ENCODE data around the gene P2RX1. TPM values are rescaled to one million over a fixed set of nuclear protein-coding genes. Genes with fewer than 3 reads are reported as not detected.

P2RX1 gene
- 0.05 TPM in 1 of 5 replicates, not detected in the others for total RNA-seq (2022; extraction: Qiagen RNA extraction; ENCODE audit: low read depth)

DNA sequence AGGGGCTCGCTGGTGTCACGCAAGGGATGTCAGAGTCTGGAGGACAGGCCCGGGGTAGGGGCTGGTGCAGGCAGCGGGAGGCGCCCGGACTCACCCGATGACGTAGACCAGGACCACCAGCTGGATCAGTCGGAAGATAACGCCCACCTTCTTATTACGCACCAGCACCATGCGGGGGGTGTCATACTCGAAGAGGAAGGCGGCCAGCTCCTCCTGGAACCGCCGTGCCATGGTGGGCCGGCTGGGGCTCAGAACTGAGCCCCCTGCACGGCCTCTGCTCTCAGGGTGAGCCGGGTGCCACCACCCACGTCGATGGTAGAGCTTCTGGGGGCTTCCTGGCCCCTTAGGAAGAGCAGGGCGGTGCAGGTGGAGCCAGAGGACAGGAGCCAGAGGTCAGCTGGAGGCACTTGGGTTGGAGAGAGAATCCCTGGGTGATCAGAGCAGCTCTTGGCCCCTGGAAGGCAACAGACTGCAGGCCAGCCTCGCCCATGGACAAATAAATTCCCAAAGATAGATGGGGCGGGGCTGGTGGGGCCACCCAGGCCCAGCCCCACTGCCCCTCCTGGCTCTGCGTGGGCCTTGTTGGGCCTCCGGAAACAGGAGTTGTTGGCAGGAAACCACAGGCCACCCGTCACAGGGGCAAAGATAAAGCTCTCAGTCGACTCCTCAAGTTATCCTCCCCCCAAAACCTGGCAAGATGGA lies at the start of gene P2RX1:
Gene P2RX1, minus strand, starts transcription at position 471 of the 702 bp plus-strand sequence. Its CDS starts 240 bp downstream, at position 231.

DNA sequence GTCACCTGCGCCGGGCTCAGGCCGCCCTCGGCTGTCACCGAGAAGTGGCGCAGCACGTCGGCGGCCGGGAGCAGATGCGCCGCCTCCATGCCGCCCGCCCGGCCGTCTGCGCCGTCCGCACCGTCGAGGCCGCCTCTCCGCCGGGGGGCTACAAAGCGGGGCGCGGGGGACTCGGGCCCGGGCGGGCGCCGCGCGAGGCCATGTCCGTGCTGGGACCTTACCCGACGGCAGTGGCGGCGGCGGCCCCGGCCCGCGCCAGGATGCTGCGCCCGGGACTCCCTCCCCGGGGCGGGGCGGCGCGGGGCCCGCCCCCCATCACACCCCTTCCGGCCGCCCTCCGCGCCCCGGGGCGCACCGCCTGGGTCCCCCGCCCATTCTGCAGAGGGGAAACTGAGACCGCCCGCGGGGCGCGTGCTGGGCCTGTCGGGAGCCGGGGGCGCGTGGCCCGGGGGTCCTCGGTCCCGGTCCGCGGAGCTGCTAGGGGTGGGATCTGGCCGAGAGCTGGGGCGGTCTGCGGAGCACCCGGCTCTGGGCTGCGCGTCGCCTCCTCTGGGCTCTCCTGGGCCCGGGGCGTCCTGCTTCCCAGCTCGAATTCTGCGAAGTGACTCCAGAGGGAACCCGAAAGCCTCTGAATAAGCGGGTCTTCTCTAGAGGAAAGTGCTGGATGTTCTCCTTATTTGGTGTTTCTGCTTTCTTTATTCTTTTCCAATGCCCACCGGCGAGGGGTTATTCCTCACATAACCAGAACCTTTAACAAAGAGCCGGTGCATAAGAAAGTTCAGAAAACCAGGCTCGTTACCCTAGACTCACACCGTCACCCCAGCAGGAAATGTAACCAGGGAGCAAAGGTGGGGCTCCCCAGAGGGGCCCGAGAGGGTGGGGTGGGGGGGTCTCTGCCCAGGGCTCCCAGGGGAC lies 48.2 kb upstream of the P2RX1 start, which contains the start of gene ATP2A3:
Gene ATP2A3, minus strand, starts transcription at position 235 of the 915 bp plus-strand sequence. Its CDS starts 146 bp downstream, at position 89.

DNA sequence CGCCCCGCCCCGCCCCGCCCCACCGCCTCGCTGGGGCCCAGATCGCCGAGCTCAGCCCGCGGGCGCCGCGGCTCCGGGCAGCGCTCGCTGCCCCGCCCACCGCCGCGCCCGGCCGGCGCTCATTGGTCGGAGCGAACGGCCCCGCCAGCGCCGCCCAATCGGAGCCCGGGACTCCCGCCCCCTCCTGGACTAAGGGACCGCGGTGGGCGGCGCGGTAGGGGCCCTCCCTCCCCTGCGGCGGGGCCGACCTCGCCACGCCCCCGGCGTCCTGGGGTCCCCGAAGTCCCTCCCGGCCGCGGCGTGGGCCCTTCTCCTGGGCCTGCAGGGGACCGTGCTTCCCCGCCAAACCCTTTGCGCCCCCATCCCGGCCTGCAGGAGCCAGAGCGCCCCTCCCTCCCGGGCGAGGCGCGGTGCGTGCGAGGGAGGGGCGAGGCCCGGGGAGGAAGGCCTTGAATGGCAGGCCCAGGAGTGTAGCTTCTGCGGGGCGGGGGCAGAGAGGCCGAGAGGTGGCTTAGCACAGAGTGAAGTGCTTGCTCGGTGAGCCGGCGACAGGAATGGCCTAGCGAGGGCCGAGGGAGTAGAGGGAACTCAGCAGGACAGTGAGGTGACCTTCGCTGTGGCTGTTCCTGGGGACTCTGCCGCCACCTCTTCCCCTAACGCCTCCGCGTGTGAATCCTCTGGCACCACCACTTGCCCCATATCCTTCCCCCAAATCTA lies 23.1 kb downstream of the P2RX1 start, which contains the start of gene CAMKK1:
Gene CAMKK1, minus strand, starts transcription at position 51 of the 717 bp plus-strand sequence. CDS start 7,366 bp downstream, outside the sequence.

Other genes starting within 250 kb of the P2RX1 start
- gene TAX1BP3, start 247.9 kb downstream of the P2RX1 start, total RNA-seq (2022; extraction: Qiagen RNA extraction; ENCODE audit: low read depth): 273 to 364 TPM (median 322 TPM) in 5 replicates
- gene EMC6, start 247.7 kb downstream of the P2RX1 start, total RNA-seq (2022; extraction: Qiagen RNA extraction; ENCODE audit: low read depth): 114 to 166 TPM (median 151 TPM) in 5 replicates
- gene P2RX5, start 220.3 kb downstream of the P2RX1 start, total RNA-seq (2022; extraction: Qiagen RNA extraction; ENCODE audit: low read depth): 14.6 to 26.1 TPM (median 23.8 TPM) in 5 replicates
- 12.3 to 14.9 TPM (median 13.3 TPM) in 5 replicates for gene HASPIN, start 192.6 kb downstream of the P2RX1 start, total RNA-seq (2022; extraction: Qiagen RNA extraction; ENCODE audit: low read depth)
- gene ITGAE, start 115.3 kb downstream of the P2RX1 start, total RNA-seq (2022; extraction: Qiagen RNA extraction; ENCODE audit: low read depth): 81.5 to 101 TPM (median 95.8 TPM) in 5 replicates
- 27.7 to 36.5 TPM (median 32.2 TPM) in 5 replicates for gene NCBP3, start 70.2 kb downstream of the P2RX1 start, total RNA-seq (2022; extraction: Qiagen RNA extraction; ENCODE audit: low read depth)
- 17.9 to 21.0 TPM (median 20.2 TPM) in 5 replicates for gene CAMKK1, start 23.4 kb downstream of the P2RX1 start, total RNA-seq (2022; extraction: Qiagen RNA extraction; ENCODE audit: low read depth)
- gene ATP2A3, start 48.0 kb upstream of the P2RX1 start, total RNA-seq (2022; extraction: Qiagen RNA extraction; ENCODE audit: low read depth): 3.5 to 5.8 TPM (median 4.9 TPM) in 5 replicates
- gene ZZEF1, start 226.6 kb upstream of the P2RX1 start, total RNA-seq (2022; extraction: Qiagen RNA extraction; ENCODE audit: low read depth): 10.3 to 17.2 TPM (median 14.7 TPM) in 5 replicates
- gene CYB5D2, start 226.7 kb upstream of the P2RX1 start, total RNA-seq (2022; extraction: Qiagen RNA extraction; ENCODE audit: low read depth): 14.2 to 21.2 TPM (median 17.4 TPM) in 5 replicates